ENCODE results near the gene ISCA2.
"Not testable (repeated sequence)": the region's sequence is repeated elsewhere in the genome, so short reads cannot be mapped to it uniquely, and the experiment has no call there.

The ISCA2 gene

GRCh38 chr14:74493343-74494261 is at the start of gene ISCA2:
Gene ISCA2, plus strand, starts transcription at chr14:74493765. Its CDS starts 10 bp downstream, at chr14:74493775.
- peak; percentile 99 for DNase-seq

- no peak for DNase-seq
Observed at GRCh38 chr14:74444866-74445265, 48.7 kb upstream of the ISCA2 start.

GRCh38 chr14:74454397-74454796 is 39.2 kb upstream of the ISCA2 start:
- DNase-seq, result not testable (repeated sequence)

- DNase-seq, result no peak
Observed at GRCh38 chr14:74456684-74457564, 36.6 kb upstream of the ISCA2 start.

GRCh38 chr14:74457565-74457895 is 36.0 kb upstream of the ISCA2 start:
- DNase-seq, result no peak

- no peak for DNase-seq
Observed at GRCh38 chr14:74459289-74459946, 34.1 kb upstream of the ISCA2 start.

GRCh38 chr14:74459976-74460375 is 33.6 kb upstream of the ISCA2 start:
- DNase-seq, result no peak

- no peak for DNase-seq
Observed at GRCh38 chr14:74462993-74463392, 30.6 kb upstream of the ISCA2 start.

GRCh38 chr14:74463697-74464096 is 29.9 kb upstream of the ISCA2 start:
- no peak for DNase-seq

GRCh38 chr14:74464785-74465184 is 28.8 kb upstream of the ISCA2 start:
- DNase-seq, result no peak

GRCh38 chr14:74465335-74465734 is 28.2 kb upstream of the ISCA2 start:
- no peak for DNase-seq

GRCh38 chr14:74468513-74468912 is 25.1 kb upstream of the ISCA2 start:
- no peak for DNase-seq

- no peak for DNase-seq
Observed at GRCh38 chr14:74469548-74470518, 23.7 kb upstream of the ISCA2 start.

GRCh38 chr14:74472601-74473000 is 21.0 kb upstream of the ISCA2 start:
- no peak for DNase-seq

- no peak for DNase-seq
Observed at GRCh38 chr14:74474376-74474775, 19.2 kb upstream of the ISCA2 start.

GRCh38 chr14:74475678-74476077 is 17.9 kb upstream of the ISCA2 start:
- no peak for DNase-seq

GRCh38 chr14:74476107-74476506 is 17.5 kb upstream of the ISCA2 start:
- no peak for DNase-seq

GRCh38 chr14:74476607-74477006 is 17.0 kb upstream of the ISCA2 start:
- no peak for DNase-seq

- no peak for DNase-seq
Observed at GRCh38 chr14:74478996-74479635, 14.4 kb upstream of the ISCA2 start.

- no peak for DNase-seq
Observed at GRCh38 chr14:74480046-74480445, 13.5 kb upstream of the ISCA2 start.

- DNase-seq, result no peak
Observed at GRCh38 chr14:74482571-74482970, 11.0 kb upstream of the ISCA2 start.

GRCh38 chr14:74483321-74483720 is 10.2 kb upstream of the ISCA2 start:
- DNase-seq, result no peak
